Measurements from ENCODE around the gene LYPD4.
A peak's percentile ranks its signal among the peaks of the same experiment; 100 is the strongest.

LYPD4 gene

DNA sequence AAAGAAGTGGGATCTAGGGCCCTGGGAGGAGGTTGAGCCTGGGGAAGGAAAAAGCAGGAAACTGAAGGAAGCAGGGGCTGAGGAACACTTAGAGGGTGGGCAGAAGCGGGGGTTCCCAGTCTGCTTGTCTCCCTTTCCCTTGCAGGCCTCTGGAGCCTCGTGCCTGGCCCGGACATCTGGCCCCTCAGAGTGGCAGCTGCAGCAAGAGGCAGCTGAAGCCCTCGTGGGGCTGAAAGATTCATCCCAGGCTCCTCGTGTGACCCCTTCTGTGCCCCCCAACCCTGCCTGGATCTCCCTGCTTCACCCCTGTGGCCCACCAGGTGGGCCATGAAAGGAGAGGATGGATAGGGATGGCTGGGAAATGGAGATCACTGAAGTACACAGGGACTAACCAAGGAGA is 5.9 kb upstream of the LYPD4 start:
- no peak for DNase-seq

- no peak for DNase-seq
These were observed 4.6 kb upstream of the LYPD4 start for GRCh38 chr19:41849067-41849466.

GRCh38 chr19:41848666-41849065 is 4.2 kb upstream of the LYPD4 start:
- no peak for DNase-seq

DNA sequence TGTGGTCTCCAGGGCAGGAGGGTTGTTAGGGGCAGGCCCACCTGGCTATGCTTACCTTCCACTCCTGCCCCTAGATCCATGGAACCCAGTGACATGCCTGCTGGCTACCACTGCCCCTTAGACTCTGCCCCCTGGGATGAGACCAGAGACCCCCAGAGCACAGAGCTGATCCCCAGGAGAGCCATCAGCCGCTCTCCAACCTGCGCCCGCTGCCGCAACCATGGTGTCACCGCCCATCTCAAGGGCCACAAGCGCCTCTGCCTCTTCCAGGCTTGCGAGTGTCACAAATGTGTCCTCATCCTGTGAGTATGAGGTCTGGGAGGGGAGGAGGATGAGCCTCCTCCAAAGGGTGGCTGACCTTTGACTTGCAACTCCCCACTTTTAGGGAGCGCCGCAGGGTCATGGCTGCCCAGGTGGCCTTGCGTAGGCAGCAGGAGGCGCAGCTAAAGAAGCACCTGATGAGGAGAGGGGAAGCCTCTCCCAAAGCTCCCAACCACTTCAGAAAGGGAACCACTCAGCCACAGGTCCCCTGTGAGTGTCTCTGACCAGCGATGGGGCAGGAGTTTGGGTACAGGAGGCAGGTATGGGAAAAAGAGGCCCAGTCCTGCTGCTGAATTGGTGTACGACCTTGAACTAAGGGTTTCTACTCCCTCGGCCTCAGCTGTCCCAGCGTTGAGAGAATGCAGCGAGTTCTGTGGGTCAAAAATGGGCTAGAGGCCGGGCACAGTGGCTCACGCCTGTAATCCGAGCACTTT is 3.0 kb upstream of the LYPD4 start:
- no peak for DNase-seq

- DNase-seq, result no peak
These were observed 638 bp upstream of the LYPD4 start for GRCh38 chr19:41845051-41845590.

- no peak for DNase-seq
These were observed 343 bp upstream of the LYPD4 start, which contains the start of gene DMRTC2 for GRCh38 chr19:41845001-41845050. TSS of gene DMRTC2 (plus strand) at chr19:41845042. CDS start at chr19:41847429, 2,387 bp downstream.

GRCh38 chr19:41843371-41843770 is 1.1 kb downstream of the LYPD4 start:
- DNase-seq, result no peak

DNA sequence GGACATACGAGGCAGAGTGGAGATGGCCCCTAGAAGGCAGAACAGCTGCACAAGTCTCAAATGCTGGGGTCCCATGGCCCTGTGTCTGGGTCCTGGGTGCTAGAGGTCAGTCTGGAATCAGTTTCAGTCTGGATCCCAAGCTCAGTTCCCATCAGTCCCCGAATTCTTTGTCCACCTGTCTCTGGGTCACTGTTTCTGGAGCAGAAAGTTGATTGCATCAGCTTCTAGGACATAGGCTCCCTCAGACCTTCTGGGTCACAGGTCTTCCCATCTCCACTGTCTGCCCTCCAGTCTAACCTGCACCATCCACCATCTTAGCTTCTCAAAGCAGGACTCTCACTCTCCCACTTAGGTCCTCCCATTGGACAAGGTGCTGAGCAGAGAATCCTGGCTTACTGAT is 5.3 kb downstream of the LYPD4 start:
- no peak for DNase-seq

- no peak for DNase-seq
These were observed 6.3 kb downstream of the LYPD4 start for GRCh38 chr19:41837981-41838708.

DNA sequence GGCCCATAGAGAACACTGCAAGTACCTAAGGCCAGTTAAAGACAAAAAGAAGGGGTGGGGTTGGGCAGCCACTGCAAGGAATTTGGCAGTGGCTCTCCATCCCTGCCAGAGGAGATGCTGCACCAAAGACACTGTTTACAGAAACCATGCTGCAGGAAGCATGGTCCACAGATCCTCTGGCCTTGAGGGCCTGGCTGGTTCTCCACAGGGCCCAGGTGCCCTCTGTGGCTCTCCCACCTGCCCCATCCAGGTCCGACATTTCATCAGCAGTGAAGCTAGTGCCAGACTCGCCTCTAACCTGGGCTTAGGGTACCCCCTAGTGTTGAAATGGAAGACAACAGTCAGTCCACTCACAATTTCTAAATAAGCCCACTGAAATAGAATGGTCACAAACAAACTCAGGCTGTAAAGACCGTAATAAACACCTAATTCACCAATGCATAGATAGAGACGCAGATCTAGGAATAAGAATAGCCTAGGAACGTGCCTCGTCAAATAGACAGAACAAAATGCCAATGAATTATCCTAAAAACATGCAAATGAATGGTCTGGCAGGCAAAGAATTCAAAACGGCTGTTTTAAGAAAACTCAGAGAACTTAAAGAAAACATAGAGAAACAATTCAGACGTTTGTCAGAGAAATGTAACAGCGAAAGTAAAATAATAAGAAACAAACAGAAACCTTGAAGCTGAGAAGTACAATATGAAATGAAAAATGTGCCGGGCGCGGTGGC is 23.3 kb downstream of the LYPD4 start:
- DNase-seq, result peak; percentile 72

GRCh38 chr19:41816761-41817160 is 27.7 kb downstream of the LYPD4 start:
- DNase-seq, result no peak

- no peak for DNase-seq
These were observed 29.2 kb downstream of the LYPD4 start for GRCh38 chr19:41815301-41815700.

GRCh38 chr19:41813911-41814310 is 30.6 kb downstream of the LYPD4 start:
- DNase-seq, result no peak

GRCh38 chr19:41811981-41812380 is 32.5 kb downstream of the LYPD4 start:
- DNase-seq, result no peak

DNA sequence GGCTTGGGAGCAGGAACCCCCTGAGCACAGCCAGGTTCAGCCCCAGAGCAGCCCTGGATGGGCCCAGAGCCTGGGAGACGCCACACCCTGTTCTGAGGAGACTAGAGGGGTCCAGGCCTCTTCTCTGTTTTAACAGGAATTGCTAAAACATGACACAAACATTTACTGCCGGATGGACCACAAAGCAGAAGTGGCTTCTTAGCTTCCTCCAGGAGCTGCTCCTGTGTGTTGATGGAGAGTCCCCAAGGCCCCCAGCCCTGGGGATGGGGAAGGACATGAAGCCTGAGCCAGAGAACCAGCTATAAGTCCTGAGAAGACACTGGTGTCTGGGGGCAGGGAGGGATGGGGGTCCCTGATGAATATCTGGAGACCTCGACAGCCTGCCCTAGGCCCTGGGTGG is 33.4 kb downstream of the LYPD4 start:
- DNase-seq, result no peak

- DNase-seq, result no peak
These were observed 34.2 kb downstream of the LYPD4 start for GRCh38 chr19:41810301-41810700.

GRCh38 chr19:41808663-41809566 is 35.6 kb downstream of the LYPD4 start:
- no peak for DNase-seq

DNA sequence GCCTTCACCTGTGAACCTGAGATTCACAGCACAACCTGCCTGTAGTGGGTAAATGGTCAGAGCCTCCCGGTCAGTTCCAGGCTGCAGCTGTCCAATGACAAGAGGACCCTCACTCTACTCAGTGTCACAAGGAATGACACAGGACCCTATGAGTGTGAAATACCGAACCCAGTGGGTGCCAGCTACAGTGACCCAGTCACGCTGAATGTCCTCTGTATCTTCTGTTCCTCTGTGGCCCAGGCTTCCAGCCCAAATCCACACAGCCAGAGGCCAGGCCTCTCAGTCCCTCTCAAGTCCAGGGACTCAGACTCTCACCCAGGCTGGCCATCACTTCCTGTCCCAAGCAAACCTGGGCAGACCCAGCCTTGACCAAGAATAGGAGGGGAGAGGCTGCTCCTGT is 37.3 kb downstream of the LYPD4 start:
- DNase-seq, result no peak

GRCh38 chr19:41804336-41804735 is 40.1 kb downstream of the LYPD4 start:
- DNase-seq, result no peak

DNA sequence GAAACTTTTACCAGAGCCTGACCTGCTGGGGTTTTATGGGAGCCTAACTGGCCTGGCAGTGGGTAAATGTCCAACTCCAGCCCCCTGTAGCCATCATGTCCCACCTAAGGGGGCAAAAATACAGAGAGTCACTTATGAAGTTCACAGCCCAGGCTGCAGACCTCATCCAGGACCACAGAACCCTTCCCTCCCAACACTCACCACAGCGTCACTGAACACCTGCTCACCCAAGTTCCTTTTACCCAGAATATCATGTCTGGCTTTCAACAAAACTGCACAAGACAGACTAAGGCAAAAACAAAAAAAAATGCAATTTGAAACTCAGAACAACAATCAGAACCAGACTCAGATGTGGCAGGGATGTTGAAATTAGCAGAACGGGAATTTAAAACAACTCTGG is 41.7 kb downstream of the LYPD4 start:
- no peak for DNase-seq

- no peak for DNase-seq
These were observed 42.7 kb downstream of the LYPD4 start for GRCh38 chr19:41801792-41802211.

DNA sequence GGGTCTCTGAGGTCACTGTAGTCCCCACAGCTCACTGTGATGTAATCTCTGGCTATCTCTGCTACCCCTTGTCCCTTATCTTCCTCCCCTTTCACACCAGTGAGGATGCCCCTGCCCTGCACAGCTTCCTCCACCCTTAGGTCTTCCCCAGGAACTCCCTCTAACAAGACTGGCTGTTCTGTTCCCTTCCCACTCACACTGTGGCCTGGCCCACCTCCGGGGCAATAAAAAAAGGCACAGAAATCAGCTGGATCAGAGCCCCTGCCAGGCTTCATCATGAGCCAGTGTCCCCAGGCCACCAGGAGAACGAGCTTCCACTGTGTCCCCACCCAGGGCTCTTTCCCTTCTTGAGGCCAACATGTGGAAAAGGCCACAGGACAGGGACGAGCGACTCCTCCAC is 43.5 kb downstream of the LYPD4 start:
- no peak for DNase-seq

DNA sequence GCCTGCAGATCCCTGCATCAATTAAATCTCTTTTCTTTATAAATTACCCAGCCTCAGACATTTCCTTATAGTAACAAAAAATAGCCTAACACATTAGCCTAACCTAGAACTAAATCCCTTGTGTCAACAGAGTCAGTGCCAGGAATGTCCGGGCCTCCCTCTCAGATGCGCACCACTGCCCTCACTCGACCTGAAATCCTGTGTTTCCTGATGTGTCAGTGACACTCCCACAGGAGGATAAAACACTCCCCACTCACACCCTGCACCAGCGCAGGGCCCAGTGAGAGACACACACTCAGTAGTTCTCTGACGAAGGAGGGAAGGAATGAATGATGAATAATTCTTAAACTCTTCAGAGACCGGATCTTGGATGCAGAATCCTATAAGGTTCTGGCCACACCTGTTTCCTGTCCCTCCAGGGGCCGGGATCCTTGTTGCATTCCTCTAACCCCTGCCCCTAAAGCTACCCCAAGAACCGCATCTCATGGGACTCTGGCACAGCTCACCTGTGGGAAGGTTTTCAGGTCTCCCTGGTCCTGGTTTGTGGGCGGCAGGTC is 45.0 kb downstream of the LYPD4 start:
- no peak for DNase-seq
